SK-MEL-5 (cell line): Measurements from ENCODE around the gene PMS1. TPM values are rescaled to one million over a fixed set of nuclear protein-coding genes. Genes with fewer than 3 reads are reported as not detected.
"Not testable (repeated sequence)": the region's sequence is repeated elsewhere in the genome, so short reads cannot be mapped to it uniquely, and the experiment has no call there.

Source experiments
- DNase-seq: peaks from one replicate; pipeline ENCODE4 v3.0.0-alpha.2; 2016; ENCODE audit warnings: low read depth, low spot score
- in situ Hi-C: cut with HindIII; loops from 2 replicates; pipeline ENCODE4 v1.10.0; 2016; ENCODE audit warnings: low sequenced_read_pairs, high pct_unique_total_duplicates, low pct_unique_long_range_greater_than_20kb
- total RNA-seq: library from RNA; depleted of rRNA; stranded (reverse); fragments of >200 nt; shearing (Covaris generic); gene quantifications from 2 replicates; pipeline ENCODE4 v1.2.3, GENCODE V29; 2014

The PMS1 gene
- total RNA-seq, 1 experiment from 2014 or later = 13.6 TPM

GRCh38 chr2:189799030-189799331 is 14.7 kb downstream of the PMS1 start:
- in situ Hi-C loops = no loop called here
- DNase-seq = no peak

GRCh38 chr2:189799531-189799930 is 15.3 kb downstream of the PMS1 start:
- DNase-seq = no peak
- in situ Hi-C loops = no loop called here

GRCh38 chr2:189802396-189802912 is 18.2 kb downstream of the PMS1 start:
- no peak for DNase-seq
- in situ Hi-C loops = no loop called here

GRCh38 chr2:189803431-189803830 is 19.2 kb downstream of the PMS1 start:
- in situ Hi-C loops = no loop called here
- DNase-seq = no peak

- in situ Hi-C loops = no loop called here
- DNase-seq = no peak
Observed at GRCh38 chr2:189818249-189819038, 34.2 kb downstream of the PMS1 start.

GRCh38 chr2:189819297-189819704 is 35.1 kb downstream of the PMS1 start:
- DNase-seq = no peak
- in situ Hi-C loops = no loop called here

GRCh38 chr2:189821953-189822748 is 37.9 kb downstream of the PMS1 start:
- no peak for DNase-seq

GRCh38 chr2:189824694-189825396 is 40.6 kb downstream of the PMS1 start:
- in situ Hi-C loops = no loop called here
- DNase-seq = no peak

More at GRCh38 chr2:189821953-189822748, 37.9 kb downstream of the PMS1 start:
- in situ Hi-C loops = no loop called here

- DNase-seq = no peak
- in situ Hi-C loops = no loop called here
Observed at GRCh38 chr2:189826039-189826438, 41.8 kb downstream of the PMS1 start.

GRCh38 chr2:189829102-189829833 is 45.0 kb downstream of the PMS1 start:
- in situ Hi-C loops = no loop called here
- no peak for DNase-seq

- in situ Hi-C loops = no loop called here
- DNase-seq = no peak
Observed at GRCh38 chr2:189830510-189830909, 46.3 kb downstream of the PMS1 start.

- in situ Hi-C loops = no loop called here
- no peak for DNase-seq
Observed at GRCh38 chr2:189834059-189834458, 49.8 kb downstream of the PMS1 start.

GRCh38 chr2:189834642-189835041 is 50.4 kb downstream of the PMS1 start:
- DNase-seq, in situ Hi-C loops: not testable (repeated sequence)

- DNase-seq = no peak
- in situ Hi-C loops = no loop called here
Observed at GRCh38 chr2:189835855-189836558, 51.8 kb downstream of the PMS1 start.

GRCh38 chr2:189836644-189837043 is 52.4 kb downstream of the PMS1 start:
- no peak for DNase-seq
- in situ Hi-C loops = no loop called here

- DNase-seq = no peak
- in situ Hi-C loops = no loop called here
Observed at GRCh38 chr2:189837326-189837725, 53.1 kb downstream of the PMS1 start.

GRCh38 chr2:189841019-189841418 is 56.8 kb downstream of the PMS1 start:
- in situ Hi-C loops = no loop called here

More at GRCh38 chr2:189841019-189841418, 56.8 kb downstream of the PMS1 start:
- DNase-seq = no peak
